K562 (cell line): ENCODE measurements around the gene ZFYVE28. TPM values are rescaled to one million over a fixed set of nuclear protein-coding genes. Genes with fewer than 3 reads are reported as not detected.
A peak's percentile ranks its signal among the peaks of the same experiment; 100 is the strongest.

Experiments used
- ATF1 ChIP-seq, 2 experiments: fragments of 450-650 bp in 1 of 2; IDR thresholded peaks; 2 replicates each; pipeline ENCODE4 v1.6.1; 2016; ENCODE audit warnings: missing compliant biosample characterization in 1 of 2, missing genetic modification characterization in 1 of 2
- ATF7 ChIP-seq: fragments of 450-650 bp; IDR thresholded peaks from 2 replicates; pipeline ENCODE4 v1.7.1; 2014; ENCODE audit warnings: mild to moderate bottlenecking, moderate library complexity
- CBFA2T3 ChIP-seq: fragments of 450-650 bp; IDR thresholded peaks from 2 replicates; pipeline ENCODE4 v1.6.1; 2017
- CTCF ChIP-seq, 3 experiments: IDR thresholded peaks in 2 of 3; conservative IDR thresholded peaks in 1 of 3; 2 replicates each; pipeline ENCODE4 v1.5.1; 2011 to 2012; ENCODE audit warnings: low read length in 3 of 3, mild to moderate bottlenecking in 3 of 3, control low read depth in 2 of 3, improper control_type of control experiment in 1 of 3, inconsistent platforms in 1 of 3, low read depth in 1 of 3, mixed read lengths in 1 of 3, moderate library complexity in 1 of 3; ENCODE audit not compliant: insufficient read depth in 2 of 3
- FOXA1 ChIP-seq: fragments of 450-650 bp; IDR thresholded peaks from 2 replicates; pipeline ENCODE4 v1.6.1; 2016; ENCODE audit warnings: mild to moderate bottlenecking, borderline replicate concordance
- ILK ChIP-seq: fragments of 450-650 bp; IDR thresholded peaks from 2 replicates; pipeline ENCODE4 v1.6.1; 2016; ENCODE audit warnings: missing genetic modification characterization, low read depth, mild to moderate bottlenecking, missing compliant biosample characterization, moderate library complexity, borderline replicate concordance
- MGA ChIP-seq: fragments of 450-650 bp; IDR thresholded peaks from 2 replicates; pipeline ENCODE4 v1.6.1; 2016; ENCODE audit warnings: mild to moderate bottlenecking, moderate library complexity
- POLR2A ChIP-seq: fragments of 450-650 bp; conservative IDR thresholded peaks from 2 replicates; pipeline ENCODE4 v1.6.1; 2016
- RAD21 ChIP-seq, 2 experiments: fragments of 250-450 bp in 1 of 2; fragments of 450-650 bp in 1 of 2; sonication (Bioruptor Pico) in 1 of 2; formaldehyde crosslinking in 1 of 2; IDR thresholded peaks in 1 of 2; conservative IDR thresholded peaks in 1 of 2; 2 replicates each; pipeline versions ENCODE4 v1.4.0 to v1.8.0; 2020 to 2022; ENCODE audit warnings: mild to moderate bottlenecking in 2 of 2, moderate library complexity in 1 of 2
- SMARCA4 ChIP-seq: fragments of 450-650 bp; IDR thresholded peaks from 2 replicates; pipeline ENCODE4 v1.6.1; 2016
- ZBTB26 ChIP-seq: fragments of 450-650 bp; formaldehyde crosslinking; IDR thresholded peaks from 2 replicates; pipeline ENCODE4 v1.4.0; 2022; ENCODE audit warnings: missing genetic modification characterization
- polyA plus RNA-seq, 8 experiments: library from polyadenylated mRNA; depleted of rRNA in 4 of 8; stranded (reverse) in 5 of 8; unstranded in 3 of 8; fragments of >200 nt; fragmentation: Nextera tagmentation in 2 of 8; fragmentation: Illumina TruSeq in 1 of 8; extraction: Ambion mirVana in 2 of 8; extraction: Trizol in 1 of 8; gene quantifications; 2 replicates each; pipeline versions ENCODE4 v1.2.1 to v1.2.3, GENCODE V29; 2011 to 2014; ENCODE audit warnings: inconsistent platforms in 1 of 8, missing spikeins in 1 of 8
- total RNA-seq, 7 experiments: library from RNA; depleted of rRNA in 6 of 7; stranded (reverse); fragments of >200 nt in 6 of 7; fragmentation: Illumina TruSeq in 2 of 7; extraction: Trizol in 2 of 7; gene quantifications; 2 replicates each; pipeline versions ENCODE4 v1.2.1 to v1.2.3, GENCODE V29; 2011 to 2021; ENCODE audit warnings: low replicate concordance in 1 of 7

The ZFYVE28 gene
- total and polyA plus RNA-seq, 9 of the 15 experiments (the other 6 are each of a cell fraction or from before 2014, with no cell fraction given), result 1.3 to 24.8 (median 8.9) TPM

- TF ChIP-seq MGA (peak; percentile 39; the same call in 1 of the 2 replicates), CTCF (IDR thresholded peaks at IDR 0.05 in 2 of 3, conservative IDR thresholded peaks at IDR 0.05 in 1 of 3; ENCODE audit: insufficient read depth in 2 of 3, low read depth in 1 of 3, low read length in 3 of 3) (peak in 2 of 3 experiments; percentile 26 to 48; a peak in 1 of 6 replicates), RAD21 (CRISPR knock-in tag; conservative IDR thresholded peaks at IDR 0.05 in 1 of 2, IDR thresholded peaks at IDR 0.05 in 1 of 2) (0 out of 4 replicates have a peak, but pooled peaks of 1 of the 2 experiments have one; percentile 14), ATF7 (peak; percentile 37; the same call in 1 of the 2 replicates), ATF1 (CRISPR knock-in tag; IDR thresholded peaks at IDR 0.05) (no peak), ATF1 (tag; IDR thresholded peaks at IDR 0.05) (0 out of 2 replicates have a peak, but pooled peaks have one; percentile 2), FOXA1 (no peak), POLR2A (peak; percentile 54; the same call in 1 of the 2 replicates), CBFA2T3 (peak; percentile 17; the same call in 1 of the 2 replicates), ZBTB26 (no peak), ILK (no peak), SMARCA4 (0 out of 2 replicates have a peak, but pooled peaks have one; percentile 31)
Measured at GRCh38 chr4:2375427-2375826, 43.0 kb downstream of the ZFYVE28 start (continued).
